LNCAP (cell line): ENCODE measurements around the gene CCDC6.

Experiments
- CTCF ChIP-seq: fragments of 450-650 bp; IDR thresholded peaks from 2 replicates; pipeline ENCODE4 v1.5.1; 2017; ENCODE audit warnings: mild to moderate bottlenecking

Gene CCDC6

GRCh38 chr10:59854571-59854970 is 51.8 kb downstream of the CCDC6 start:
- TF ChIP-seq CTCF = no peak

- no peak for TF ChIP-seq CTCF
Measured at GRCh38 chr10:59852670-59853069, 53.7 kb downstream of the CCDC6 start.

DNA sequence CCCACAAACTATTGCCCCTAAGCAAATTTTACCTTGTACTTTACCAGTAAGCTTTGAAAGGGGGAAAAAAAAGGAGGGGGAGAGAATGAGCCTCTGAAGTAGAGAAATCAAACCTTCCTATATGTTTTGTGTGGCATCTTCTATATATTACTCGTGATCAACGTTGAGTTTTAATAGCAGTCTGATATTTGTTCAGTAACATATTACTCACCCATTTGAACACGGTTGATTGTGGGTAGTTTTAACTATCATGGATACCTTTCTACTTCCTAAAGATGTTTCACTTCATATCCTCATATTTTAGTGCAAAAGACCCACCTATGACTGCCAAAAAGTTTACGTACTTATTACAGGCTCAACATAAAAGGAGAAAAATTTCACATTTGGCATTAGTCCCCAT is 54.5 kb downstream of the CCDC6 start:
- no peak for TF ChIP-seq CTCF

GRCh38 chr10:59847888-59848287 is 58.5 kb downstream of the CCDC6 start:
- TF ChIP-seq CTCF = no peak

GRCh38 chr10:59847326-59847725 is 59.0 kb downstream of the CCDC6 start:
- TF ChIP-seq CTCF = no peak

DNA sequence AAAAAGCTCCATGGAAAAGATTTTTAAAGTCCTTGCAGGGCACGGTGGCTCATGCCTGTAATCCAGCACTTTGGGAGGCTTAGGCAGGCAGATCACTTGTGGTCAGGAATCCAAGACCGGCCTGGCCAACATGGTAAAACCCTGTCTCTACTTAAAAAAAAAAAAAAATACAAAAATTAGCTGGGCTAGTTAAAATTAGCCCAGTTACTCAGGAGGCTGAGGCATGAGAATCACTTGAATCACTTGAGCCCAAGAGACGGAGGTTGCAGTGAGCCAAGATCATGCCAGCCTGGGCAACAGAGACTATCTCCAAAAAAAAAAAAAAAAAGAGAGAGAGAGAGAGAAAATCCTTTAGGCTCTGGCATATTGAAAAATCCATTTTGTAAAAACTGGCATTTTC is 61.9 kb downstream of the CCDC6 start:
- TF ChIP-seq CTCF = no peak

GRCh38 chr10:59843748-59844147 is 62.6 kb downstream of the CCDC6 start:
- TF ChIP-seq CTCF = no peak

DNA sequence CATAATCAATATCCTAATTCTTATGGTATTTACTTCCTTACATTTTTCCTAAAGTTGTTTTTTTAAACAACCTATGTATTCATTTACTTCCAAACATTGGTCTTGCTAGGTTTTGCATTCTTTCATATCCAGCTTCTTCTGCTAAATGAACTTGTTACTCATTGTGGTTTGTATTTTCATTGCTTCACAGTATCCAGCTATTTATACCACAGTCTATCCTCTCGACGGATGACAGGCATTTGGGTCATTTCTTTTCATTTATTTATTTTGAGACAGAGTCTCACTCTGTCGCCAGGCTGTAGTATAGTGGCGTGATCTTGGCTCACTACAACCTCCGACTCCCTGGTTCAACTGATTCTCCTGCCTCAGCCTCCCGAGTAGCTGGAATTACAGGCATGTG is 66.8 kb downstream of the CCDC6 start:
- TF ChIP-seq CTCF = no peak
